8988T (cell line): Measurements from ENCODE around the gene SULT1A2.
"Not testable (repeated sequence)": the region's sequence is repeated elsewhere in the genome, so short reads cannot be mapped to it uniquely, and the experiment has no call there.

Experiments used
- DNase-seq: peaks from one replicate; pipeline ENCODE4 v3.0.0; 2011

Gene SULT1A2

GRCh38 chr16:28596840-28597691 is at the start of gene SULT1A2:
SULT1A2 (minus strand) TSS chr16:28597050; CDS start chr16:28595930, 1,120 bp downstream.
- no peak for DNase-seq

- not testable (repeated sequence) for DNase-seq
Observed at GRCh38 chr16:28639959-28640358, 43.1 kb upstream of the SULT1A2 start.

GRCh38 chr16:28638359-28638758 is 41.5 kb upstream of the SULT1A2 start:
- DNase-seq: not testable (repeated sequence)

GRCh38 chr16:28637765-28638164 is 40.9 kb upstream of the SULT1A2 start, which contains the start of gene NPIPB8:
NPIPB8 (plus strand) TSS chr16:28638065; CDS start chr16:28638361, 296 bp downstream.
- not testable (repeated sequence) for DNase-seq

- not testable (repeated sequence) for DNase-seq
Observed at GRCh38 chr16:28636093-28636823, 39.4 kb upstream of the SULT1A2 start.

GRCh38 chr16:28630905-28631304 is 34.1 kb upstream of the SULT1A2 start:
- not testable (repeated sequence) for DNase-seq

GRCh38 chr16:28623172-28623711 is 26.4 kb upstream of the SULT1A2 start:
- no peak for DNase-seq

GRCh38 chr16:28622532-28623171 is 25.8 kb upstream of the SULT1A2 start:
- not testable (repeated sequence) for DNase-seq

GRCh38 chr16:28621481-28622155 is 24.8 kb upstream of the SULT1A2 start:
- DNase-seq: no peak

- not testable (repeated sequence) for DNase-seq
Observed at GRCh38 chr16:28620316-28620715, 23.5 kb upstream of the SULT1A2 start.

GRCh38 chr16:28617874-28618273 is 21.0 kb upstream of the SULT1A2 start:
- no peak for DNase-seq

- DNase-seq: no peak
Observed at GRCh38 chr16:28616636-28617035, 19.8 kb upstream of the SULT1A2 start.

GRCh38 chr16:28616224-28616577 is 19.4 kb upstream of the SULT1A2 start:
- not testable (repeated sequence) for DNase-seq

GRCh38 chr16:28615486-28616223 is 18.8 kb upstream of the SULT1A2 start:
- DNase-seq: not testable (repeated sequence)

- DNase-seq: not testable (repeated sequence)
Observed at GRCh38 chr16:28614561-28614960, 17.7 kb upstream of the SULT1A2 start.

- not testable (repeated sequence) for DNase-seq
Observed at GRCh38 chr16:28613912-28614311, 17.1 kb upstream of the SULT1A2 start.

GRCh38 chr16:28612359-28613280 is 15.8 kb upstream of the SULT1A2 start:
- DNase-seq: not testable (repeated sequence)

GRCh38 chr16:28610595-28611191 is 13.8 kb upstream of the SULT1A2 start:
- no peak for DNase-seq

- DNase-seq: no peak
Observed at GRCh38 chr16:28609631-28610594, 13.1 kb upstream of the SULT1A2 start, which contains the start of gene SULT1A1. SULT1A1 (minus strand) TSS chr16:28610044; CDS start chr16:28608855, 1,189 bp downstream.
